ENCODE data around the gene DHX16. TPM values are rescaled to one million over a fixed set of nuclear protein-coding genes. Genes with fewer than 3 reads are reported as not detected.

DHX16 gene
- total RNA-seq, 1 experiment from 2014 or later = 59.5 TPM

- no peaks in the 10 kb centered on the region for H3K27me3 ChIP-seq (replicated peaks)
- peaks cover 50% of the 10 kb centered on the region for H3K4me1 ChIP-seq (replicated peaks)
- no peak overlapping the region for H3K27ac ChIP-seq
- H3K9me3 ChIP-seq (replicated peaks) = no peaks in the 10 kb centered on the region
- H3K4me3 ChIP-seq = no peak overlapping the region
- H3K36me3 ChIP-seq = peaks cover 23% of the 10 kb centered on the region
- DNase-seq (ENCODE audit: low read depth in 1 of 2, low spot score in 2 of 2) = no peak
These were observed 15.8 kb upstream of the DHX16 start for GRCh38 chr6:30688569-30688968.

- H3K4me1 ChIP-seq (replicated peaks) = peaks cover 56% of the 10 kb centered on the region
- peak in 1 of 2 experiments; percentile 59 for DNase-seq (ENCODE audit: low read depth in 1 of 2, low spot score in 2 of 2)
- H3K9me3 ChIP-seq (replicated peaks) = no peaks in the 10 kb centered on the region
These were observed 15.0 kb upstream of the DHX16 start for GRCh38 chr6:30687659-30688431.

GRCh38 chr6:30686908-30687658, 14.3 kb upstream of the DHX16 start:
- Histone ChIP-seq H3K27ac (peak overlapping the region; percentile 70), H3K27me3 (replicated peaks) (no peaks in the 10 kb centered on the region), H3K9me3 (replicated peaks) (no peaks in the 10 kb centered on the region), H3K36me3 (peaks cover 37% of the 10 kb centered on the region), H3K4me3 (peak overlapping the region; percentile 65), H3K4me1 (replicated peaks) (peaks cover 64% of the 10 kb centered on the region)
- DNase-seq (ENCODE audit: low read depth in 1 of 2, low spot score in 2 of 2) = peak; percentile 98 to 99

More at GRCh38 chr6:30687659-30688431, 15.0 kb upstream of the DHX16 start:
- Histone ChIP-seq H3K36me3 (peaks cover 30% of the 10 kb centered on the region), H3K27me3 (replicated peaks) (no peaks in the 10 kb centered on the region), H3K4me3 (peak overlapping the region; percentile 65), H3K27ac (peak overlapping the region; percentile 70)

- Histone ChIP-seq H3K27ac (peak within 1 kb of the TSS; percentile 70), H3K36me3 (peaks cover 40% of the 10 kb centered on the region), H3K4me1 (replicated peaks) (peaks cover 68% of the 10 kb centered on the region), H3K27me3 (replicated peaks) (no peaks in the 10 kb centered on the region), H3K4me3 (peak within 1 kb of the TSS; percentile 65), H3K9me3 (replicated peaks) (no peaks in the 10 kb centered on the region)
- DNase-seq (ENCODE audit: low read depth in 1 of 2, low spot score in 2 of 2) = peak; percentile 63 to 85
These were observed 13.5 kb upstream of the DHX16 start, which contains the start of gene PPP1R18 for GRCh38 chr6:30686009-30686907. TSS of gene PPP1R18 (minus strand) at chr6:30686645. CDS start at chr6:30686018, 627 bp downstream.

- peak overlapping the region; percentile 12; the same call in 1 of the 2 replicates for H3K27ac ChIP-seq
- peak overlapping the region; percentile 65 for H3K4me3 ChIP-seq
- H3K9me3 ChIP-seq (replicated peaks) = no peaks in the 10 kb centered on the region
- H3K36me3 ChIP-seq = peaks cover 49% of the 10 kb centered on the region
- peak in 1 of 2 experiments; percentile 40 for DNase-seq (ENCODE audit: low read depth in 1 of 2, low spot score in 2 of 2)
- peaks cover 71% of the 10 kb centered on the region for H3K4me1 ChIP-seq (replicated peaks)
- no peaks in the 10 kb centered on the region for H3K27me3 ChIP-seq (replicated peaks)
These were observed 12.6 kb upstream of the DHX16 start for GRCh38 chr6:30685157-30686008.

- Histone ChIP-seq H3K27ac (peak overlapping the region; percentile 25), H3K36me3 (peaks cover 57% of the 10 kb centered on the region), H3K4me3 (peak overlapping the region; percentile 65), H3K4me1 (replicated peaks) (peaks cover 71% of the 10 kb centered on the region), H3K27me3 (replicated peaks) (no peaks in the 10 kb centered on the region), H3K9me3 (replicated peaks) (no peaks in the 10 kb centered on the region)
- peak; percentile 39 to 66 for DNase-seq (ENCODE audit: low read depth in 1 of 2, low spot score in 2 of 2)
These were observed 11.8 kb upstream of the DHX16 start for GRCh38 chr6:30684386-30685156.

- H3K4me1 ChIP-seq (replicated peaks) = peaks cover 70% of the 10 kb centered on the region
These were observed 11.2 kb upstream of the DHX16 start for GRCh38 chr6:30683980-30684338.

GRCh38 chr6:30683183-30683979, 10.6 kb upstream of the DHX16 start:
- Histone ChIP-seq H3K4me1 (replicated peaks) (peaks cover 69% of the 10 kb centered on the region), H3K27ac (peak overlapping the region; percentile 73), H3K4me3 (peak overlapping the region; percentile 65), H3K27me3 (replicated peaks) (no peaks in the 10 kb centered on the region), H3K36me3 (peaks cover 67% of the 10 kb centered on the region), H3K9me3 (replicated peaks) (no peaks in the 10 kb centered on the region)
- DNase-seq (ENCODE audit: low read depth in 1 of 2, low spot score in 2 of 2) = no peak

More at GRCh38 chr6:30683980-30684338, 11.2 kb upstream of the DHX16 start:
- Histone ChIP-seq H3K27ac (peak overlapping the region; percentile 25; the same call in 1 of the 2 replicates), H3K9me3 (replicated peaks) (no peaks in the 10 kb centered on the region), H3K36me3 (peaks cover 62% of the 10 kb centered on the region), H3K4me3 (peak overlapping the region; percentile 65), H3K27me3 (replicated peaks) (no peaks in the 10 kb centered on the region)
- DNase-seq (ENCODE audit: low read depth in 1 of 2, low spot score in 2 of 2) = no peak

GRCh38 chr6:30682143-30683117, 9.6 kb upstream of the DHX16 start:
- H3K9me3 ChIP-seq (replicated peaks) = no peaks in the 10 kb centered on the region
- peak; percentile 96 for DNase-seq (ENCODE audit: low read depth in 1 of 2, low spot score in 2 of 2)
- H3K27me3 ChIP-seq (replicated peaks) = no peaks in the 10 kb centered on the region
- H3K4me1 ChIP-seq (replicated peaks) = peaks cover 60% of the 10 kb centered on the region
- peak overlapping the region; percentile 73 for H3K27ac ChIP-seq
- peaks cover 77% of the 10 kb centered on the region for H3K36me3 ChIP-seq
- H3K4me3 ChIP-seq = peak overlapping the region; percentile 65

GRCh38 chr6:30681766-30682142, 8.9 kb upstream of the DHX16 start:
- H3K27me3 ChIP-seq (replicated peaks) = no peaks in the 10 kb centered on the region
- peak in 1 of 2 experiments; percentile 69 for DNase-seq (ENCODE audit: low read depth in 1 of 2, low spot score in 2 of 2)
- H3K36me3 ChIP-seq = peaks cover 84% of the 10 kb centered on the region
- peaks cover 59% of the 10 kb centered on the region for H3K4me1 ChIP-seq (replicated peaks)
- H3K9me3 ChIP-seq (replicated peaks) = no peaks in the 10 kb centered on the region
- peak overlapping the region; percentile 73 for H3K27ac ChIP-seq
- H3K4me3 ChIP-seq = peak overlapping the region; percentile 65
